CD4-positive, alpha-beta T cell (primary cell): Measurements from ENCODE around the gene GRID1. TPM values are rescaled to one million over a fixed set of nuclear protein-coding genes. Genes with fewer than 3 reads are reported as not detected.

Experiments used
- ATAC-seq: fragments of 200-7000 bp; cut with Tn5 transposase; one replicate; pipeline ENCODE4 v1.10.0; 2022; ENCODE audit warnings: mild to moderate bottlenecking; ENCODE audit not compliant: poor library complexity
- CTCF ChIA-PET: fragments of 350-600 bp; sonication (Branson Sonifier 250); formaldehyde crosslinking; loops from one replicate; lab custom pipeline; 2021; ENCODE audit warnings: antibody characterized with exemption, inconsistent platforms; lab: Charles Lee
- POLR2A ChIA-PET: fragments of 350-600 bp; sonication (Branson Sonifier 250); formaldehyde crosslinking; loops from one replicate; lab custom pipeline; 2021; ENCODE audit warnings: antibody characterized with exemption, inconsistent platforms; lab: Charles Lee
- DNase-seq, 14 experiments: peaks; one replicate each; pipeline ENCODE4 v3.0.0-alpha.2; 2013 to 2020; ENCODE audit warnings: mixed read lengths in 2 of 14
- H3K27ac ChIP-seq, 2 donors: one replicate each; pipeline versions ENCODE4 v1.5.1 to v1.7.0; 2013; ENCODE audit warnings: low read length in 2 of 2, low read depth in 1 of 2, mild to moderate bottlenecking in 1 of 2
- H3K27me3 ChIP-seq, 2 experiments: 1 replicate in 1 of 2; 2 replicates in 1 of 2; pipeline versions ENCODE4 v1.6.1 to v1.7.0; 2013; ENCODE audit warnings: low read length in 2 of 2, control low read depth in 1 of 2, mild to moderate bottlenecking in 1 of 2, moderate library complexity in 1 of 2; ENCODE audit not compliant: insufficient read depth in 2 of 2, control insufficient read depth in 1 of 2
- H3K36me3 ChIP-seq: one replicate; pipeline ENCODE4 v1.6.1; 2013; ENCODE audit warnings: low read length, control low read depth; ENCODE audit not compliant: insufficient read depth
- H3K4me1 ChIP-seq: one replicate; pipeline ENCODE4 v1.6.1; 2013; ENCODE audit warnings: low read length, control low read depth; ENCODE audit not compliant: insufficient read depth
- H3K4me3 ChIP-seq: one replicate; pipeline ENCODE4 v1.5.1; 2013; ENCODE audit warnings: mild to moderate bottlenecking, low read length, moderate library complexity
- H3K9me3 ChIP-seq, 2 experiments: 1 replicate in 1 of 2; 2 replicates in 1 of 2; pipeline versions ENCODE4 v1.6.1 to v1.7.0; 2013; ENCODE audit warnings: low read length in 2 of 2, mild to moderate bottlenecking in 2 of 2, control low read depth in 1 of 2, moderate library complexity in 1 of 2; ENCODE audit not compliant: control insufficient read depth in 1 of 2, insufficient read depth in 1 of 2
- H3K27ac Mint-ChIP-seq: one replicate; pipeline ENCODE4 v1.8.0; 2020; ENCODE audit warnings: mixed read lengths
- H3K27me3 Mint-ChIP-seq: one replicate; pipeline ENCODE4 v1.8.0; 2021; ENCODE audit warnings: mixed read lengths
- H3K36me3 Mint-ChIP-seq: one replicate; pipeline ENCODE4 v1.8.0; 2021; ENCODE audit warnings: low read depth, mixed read lengths
- H3K4me1 Mint-ChIP-seq: one replicate; pipeline ENCODE4 v1.8.0; 2021; ENCODE audit warnings: low read depth, mixed read lengths
- H3K4me3 Mint-ChIP-seq: one replicate; pipeline ENCODE4 v1.8.0; 2020; ENCODE audit warnings: mild to moderate bottlenecking, mixed read lengths
- H3K9me3 Mint-ChIP-seq: one replicate; pipeline ENCODE4 v1.8.0; 2020; ENCODE audit warnings: mixed read lengths
- intact Hi-C, 2 experiments: fragments of 100-400 bp; cut with DNase I in 1 of 2; cut with micrococcal nuclease in 1 of 2; formaldehyde crosslinking; loops; one replicate each; pipeline versions ENCODE4 v1.15.1 to v1.9.0; 2023 to 2025; cut with DNase I, micrococcal nuclease
- total RNA-seq, 174 experiments: library from RNA in 2 of 174; stranded (reverse) in 2 of 174; gene quantifications; one replicate each; pipeline ENCODE4 v1.2.3 and lab custom pipeline; 2021 to 2026
- TF ChIP-seq, protein P1 (sequence below): fragments of 200-600 bp; IDR thresholded peaks from one replicate; pipeline ENCODE4 v1.8.0; 2022; ENCODE audit warnings: antibody characterized with exemption, mild to moderate bottlenecking

Gene GRID1
- total RNA-seq, 2 experiments from 2014 or later, result not detected

DNA sequence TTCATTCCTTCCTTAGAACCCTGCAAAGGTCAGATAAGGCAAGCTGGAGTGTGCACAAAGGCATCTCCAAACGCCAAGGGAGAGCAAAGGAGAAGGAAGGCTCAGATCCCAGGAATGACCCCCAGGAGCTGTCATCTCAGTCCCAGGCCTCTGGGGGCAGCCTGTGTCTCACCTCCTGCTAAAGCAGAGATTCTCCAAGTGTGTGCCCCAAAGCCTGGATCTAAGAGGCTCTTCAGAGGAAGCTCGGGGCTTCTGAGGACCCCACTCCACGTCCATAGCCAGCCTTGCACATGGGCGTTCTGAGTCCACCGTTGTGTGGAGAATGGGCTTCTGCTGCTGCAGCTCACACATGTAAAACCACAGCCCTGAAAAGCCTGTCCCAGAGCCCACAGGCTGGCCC is 5.1 kb upstream of the GRID1 start:
- no peak for ATAC-seq

DNA sequence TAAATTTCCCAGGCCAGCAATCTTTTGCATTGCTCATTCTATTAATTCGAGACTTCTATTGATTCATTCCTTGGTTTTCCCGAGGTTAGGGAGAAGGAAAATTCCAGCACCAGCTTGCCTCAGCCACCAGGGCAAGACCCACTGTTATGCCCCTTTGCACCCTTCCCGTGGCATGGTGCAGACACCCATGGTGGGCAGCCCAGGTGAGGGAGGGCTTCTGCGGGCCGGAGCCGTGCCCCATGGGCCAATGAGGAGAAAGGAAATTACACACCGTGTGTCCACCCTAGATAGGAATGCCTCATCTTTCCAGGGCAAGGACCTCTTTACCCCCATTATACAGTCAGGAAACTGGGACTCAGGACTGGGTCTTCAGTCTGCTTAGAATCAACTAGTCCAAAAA is 4.5 kb upstream of the GRID1 start:
- Histone ChIP-seq H3K4me3 (no peak overlapping the region), H3K27me3 (peaks cover 22 to 48% of the 10 kb centered on the region in 2 experiments), H3K4me1 (peaks cover 11% of the 10 kb centered on the region), H3K36me3 (no peaks in the 10 kb centered on the region), H3K27ac (no peak overlapping the region), H3K9me3 (peaks cover 0 to 7% of the 10 kb centered on the region in 2 experiments)
- H3K27me3 Mint-ChIP-seq, result peaks cover 68% of the 10 kb centered on the region
- ChIA-PET POLR2A (no interaction called here), CTCF (no interaction called here)
- TF ChIP-seq, protein P1, sequence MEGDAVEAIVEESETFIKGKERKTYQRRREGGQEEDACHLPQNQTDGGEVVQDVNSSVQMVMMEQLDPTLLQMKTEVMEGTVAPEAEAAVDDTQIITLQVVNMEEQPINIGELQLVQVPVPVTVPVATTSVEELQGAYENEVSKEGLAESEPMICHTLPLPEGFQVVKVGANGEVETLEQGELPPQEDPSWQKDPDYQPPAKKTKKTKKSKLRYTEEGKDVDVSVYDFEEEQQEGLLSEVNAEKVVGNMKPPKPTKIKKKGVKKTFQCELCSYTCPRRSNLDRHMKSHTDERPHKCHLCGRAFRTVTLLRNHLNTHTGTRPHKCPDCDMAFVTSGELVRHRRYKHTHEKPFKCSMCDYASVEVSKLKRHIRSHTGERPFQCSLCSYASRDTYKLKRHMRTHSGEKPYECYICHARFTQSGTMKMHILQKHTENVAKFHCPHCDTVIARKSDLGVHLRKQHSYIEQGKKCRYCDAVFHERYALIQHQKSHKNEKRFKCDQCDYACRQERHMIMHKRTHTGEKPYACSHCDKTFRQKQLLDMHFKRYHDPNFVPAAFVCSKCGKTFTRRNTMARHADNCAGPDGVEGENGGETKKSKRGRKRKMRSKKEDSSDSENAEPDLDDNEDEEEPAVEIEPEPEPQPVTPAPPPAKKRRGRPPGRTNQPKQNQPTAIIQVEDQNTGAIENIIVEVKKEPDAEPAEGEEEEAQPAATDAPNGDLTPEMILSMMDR, result no peak
- no peaks in the 10 kb centered on the region for H3K9me3 Mint-ChIP-seq
- DNase-seq (peak in 1 of 14 experiments; percentile 7), ATAC-seq (no peak)
- no peak overlapping the region for H3K4me3 Mint-ChIP-seq
- intact Hi-C loops, result no loop called here
- H3K27ac Mint-ChIP-seq, result no peak overlapping the region
- H3K4me1 Mint-ChIP-seq, result no peaks in the 10 kb centered on the region
- H3K36me3 Mint-ChIP-seq, result no peaks in the 10 kb centered on the region

More for the DNA sequence above, 5.1 kb upstream of the GRID1 start:
- no peak overlapping the region for H3K27ac ChIP-seq
- no peaks in the 10 kb centered on the region for H3K36me3 Mint-ChIP-seq
- no peaks in the 10 kb centered on the region for H3K9me3 Mint-ChIP-seq
- TF ChIP-seq, protein P1, result no peak
- peaks cover 23 to 53% of the 10 kb centered on the region in 2 experiments for H3K27me3 ChIP-seq
- no peak overlapping the region for H3K4me3 Mint-ChIP-seq
- H3K4me1 ChIP-seq, result peaks cover 14% of the 10 kb centered on the region
- intact Hi-C loops, result no loop called here
- DNase-seq, result no peak
- no peak overlapping the region for H3K27ac Mint-ChIP-seq
- ChIA-PET CTCF (no interaction called here), POLR2A (no interaction called here)
- no peaks in the 10 kb centered on the region for H3K36me3 ChIP-seq
- H3K9me3 ChIP-seq, result peaks cover 0 to 7% of the 10 kb centered on the region in 2 experiments
- H3K27me3 Mint-ChIP-seq, result peaks cover 73% of the 10 kb centered on the region
- no peak overlapping the region for H3K4me3 ChIP-seq
- H3K4me1 Mint-ChIP-seq, result no peaks in the 10 kb centered on the region

DNA sequence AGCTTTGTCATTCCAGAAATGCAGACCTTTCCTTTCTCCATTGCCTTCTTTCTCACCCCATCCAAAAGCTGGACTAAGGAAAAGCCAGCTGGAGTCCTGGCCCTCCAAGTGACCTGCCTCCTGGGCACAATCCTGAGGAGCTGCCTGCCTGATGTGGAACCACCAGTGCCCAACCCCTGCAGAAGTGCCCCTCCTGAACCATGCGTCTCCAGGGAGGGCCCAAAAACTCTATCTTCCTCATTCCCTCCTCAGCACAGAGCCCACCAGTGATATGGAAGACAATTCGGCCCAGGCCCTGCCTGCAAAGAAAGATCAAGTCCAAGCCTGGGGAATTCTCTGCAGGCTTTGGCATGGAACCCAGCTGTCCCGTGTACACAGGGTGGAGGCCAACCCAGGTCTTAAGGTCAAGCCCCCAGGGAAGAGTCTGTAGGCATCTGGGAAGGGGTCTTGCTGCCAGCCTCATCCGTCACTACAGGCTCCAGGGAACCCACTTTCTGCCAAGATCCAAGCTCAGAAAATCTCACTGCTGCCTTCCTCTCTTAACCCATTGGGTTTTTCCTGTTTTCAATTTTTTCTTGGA is 3.5 kb upstream of the GRID1 start:
- Histone ChIP-seq H3K27ac (no peak overlapping the region), H3K9me3 (peaks cover 0 to 13% of the 10 kb centered on the region in 2 experiments), H3K4me3 (no peak overlapping the region), H3K27me3 (peaks cover 29 to 55% of the 10 kb centered on the region in 2 experiments), H3K36me3 (no peaks in the 10 kb centered on the region), H3K4me1 (peaks cover 20% of the 10 kb centered on the region)
- POLR2A ChIA-PET, result no interaction called here
- ATAC-seq (no peak), DNase-seq (peak in 1 of 14 experiments; percentile 14)
- TF ChIP-seq, protein P1, result no peak
- Mint-ChIP-seq H3K4me1 (peaks cover 6% of the 10 kb centered on the region), H3K4me3 (no peak overlapping the region), H3K27me3 (peaks cover 69% of the 10 kb centered on the region), H3K27ac (no peak overlapping the region), H3K9me3 (no peaks in the 10 kb centered on the region), H3K36me3 (no peaks in the 10 kb centered on the region)
- intact Hi-C loops, result no loop called here
- CTCF ChIA-PET, result no interaction called here
